ENCODE results near the gene GLI1.
"Not testable (repeated sequence)": the region's sequence is repeated elsewhere in the genome, so short reads cannot be mapped to it uniquely, and the experiment has no call there.

- not testable (repeated sequence) for TF ChIP-seq GPN1 (CRISPR knock-in tag; IDR thresholded peaks at IDR 0.05; ENCODE audit: borderline replicate concordance); KLF12 (CRISPR knock-in tag; IDR thresholded peaks at IDR 0.05; ENCODE audit: borderline replicate concordance); GABPA (IDR thresholded peaks at IDR 0.05; ENCODE audit: low read depth, low read length); GABPA (CRISPR knock-in tag; IDR thresholded peaks at IDR 0.05; ENCODE audit: low read depth); CTCF (CRISPR knock-in tag; IDR thresholded peaks at IDR 0.05); THRA (CRISPR knock-in tag; IDR thresholded peaks at IDR 0.05; ENCODE audit: borderline replicate concordance); JARID2 (CRISPR knock-in tag; IDR thresholded peaks at IDR 0.05; ENCODE audit: insufficient replicate concordance)
Observed at GRCh38 chr12:57513677-57514076, 54.1 kb downstream of the GLI1 start.

Measured in HepG2 (cell line).